ENCODE data around the gene TGM5. TPM values are rescaled to one million over a fixed set of nuclear protein-coding genes. Genes with fewer than 3 reads are reported as not detected.
"Not testable (repeated sequence)": the region's sequence is repeated elsewhere in the genome, so short reads cannot be mapped to it uniquely, and the experiment has no call there.

The TGM5 gene
- polyA plus RNA-seq, 1 experiment = not detected

DNA sequence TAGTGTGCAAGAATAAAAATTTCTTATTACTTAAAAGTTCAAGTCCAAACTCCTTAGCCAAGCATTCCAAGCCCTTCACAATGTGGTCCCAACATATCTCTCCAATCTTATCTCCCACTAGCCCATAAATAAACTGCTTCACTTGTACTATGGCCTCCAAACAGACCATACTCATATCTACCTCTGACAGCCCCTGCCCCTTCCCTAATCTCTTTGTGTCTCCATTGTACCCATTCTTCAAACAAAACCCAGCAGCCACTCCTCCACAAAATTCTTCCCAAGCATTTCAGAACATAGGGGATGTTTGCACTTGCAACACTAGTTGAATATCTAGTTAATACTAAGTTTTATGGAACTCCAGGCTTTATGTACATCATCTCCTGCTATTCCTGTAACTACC, 33.2 kb upstream of the TGM5 start:
- TF ChIP-seq, protein P1, sequence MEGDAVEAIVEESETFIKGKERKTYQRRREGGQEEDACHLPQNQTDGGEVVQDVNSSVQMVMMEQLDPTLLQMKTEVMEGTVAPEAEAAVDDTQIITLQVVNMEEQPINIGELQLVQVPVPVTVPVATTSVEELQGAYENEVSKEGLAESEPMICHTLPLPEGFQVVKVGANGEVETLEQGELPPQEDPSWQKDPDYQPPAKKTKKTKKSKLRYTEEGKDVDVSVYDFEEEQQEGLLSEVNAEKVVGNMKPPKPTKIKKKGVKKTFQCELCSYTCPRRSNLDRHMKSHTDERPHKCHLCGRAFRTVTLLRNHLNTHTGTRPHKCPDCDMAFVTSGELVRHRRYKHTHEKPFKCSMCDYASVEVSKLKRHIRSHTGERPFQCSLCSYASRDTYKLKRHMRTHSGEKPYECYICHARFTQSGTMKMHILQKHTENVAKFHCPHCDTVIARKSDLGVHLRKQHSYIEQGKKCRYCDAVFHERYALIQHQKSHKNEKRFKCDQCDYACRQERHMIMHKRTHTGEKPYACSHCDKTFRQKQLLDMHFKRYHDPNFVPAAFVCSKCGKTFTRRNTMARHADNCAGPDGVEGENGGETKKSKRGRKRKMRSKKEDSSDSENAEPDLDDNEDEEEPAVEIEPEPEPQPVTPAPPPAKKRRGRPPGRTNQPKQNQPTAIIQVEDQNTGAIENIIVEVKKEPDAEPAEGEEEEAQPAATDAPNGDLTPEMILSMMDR (IDR thresholded peaks at IDR 0.05; ENCODE audit: insufficient read depth, low read depth, low read length) = no peak
- H3K4me3 ChIP-seq (ENCODE audit: low read depth, low read length) = no peak overlapping the region
- POLR2A ChIA-PET = no interaction called here
- H3K27me3 ChIP-seq (ENCODE audit: control insufficient read depth, insufficient read depth, low read length) = peaks cover 17% of the 10 kb centered on the region
- H3K36me3 ChIP-seq (ENCODE audit: control insufficient read depth, insufficient read depth, low read length) = no peaks in the 10 kb centered on the region
- CTCF ChIA-PET = interaction anchor here (1.0 to 2.8 kb wide), 2 partner anchors 14 kb away, joined by 5 to 17 read pairs; no protein-coding TSS in a partner anchor
- DNase-seq (ENCODE audit: low read depth) = no peak

DNA sequence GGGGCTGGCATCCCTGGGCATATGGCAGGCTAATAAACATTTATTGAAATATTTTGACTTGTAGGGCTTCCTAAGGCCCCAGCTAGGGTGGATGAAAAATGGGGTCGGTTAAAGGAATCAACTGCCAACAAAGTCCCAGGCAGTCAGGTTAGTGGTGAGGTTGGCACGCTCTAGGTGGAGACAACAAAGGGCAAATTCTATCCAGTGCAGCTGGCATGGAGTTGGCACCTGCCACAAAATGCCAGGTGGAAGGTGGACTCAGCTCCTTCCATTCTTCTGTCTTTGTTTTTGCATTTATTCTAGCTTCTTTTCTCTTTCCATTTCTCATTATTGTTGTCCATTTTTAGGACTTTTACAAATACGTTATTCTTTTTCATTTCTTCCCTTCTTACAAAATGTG, 32.7 kb upstream of the TGM5 start:
- ChIA-PET POLR2A (no interaction called here), CTCF (interaction anchor here (0.6 to 1.0 kb wide), 2 partner anchors 14 to 103 kb away, joined by 3 to 5 read pairs; no protein-coding TSS in a partner anchor)
- H3K36me3 ChIP-seq (ENCODE audit: control insufficient read depth, insufficient read depth, low read length) = no peaks in the 10 kb centered on the region
- no peak for DNase-seq (ENCODE audit: low read depth)
- H3K27me3 ChIP-seq (ENCODE audit: control insufficient read depth, insufficient read depth, low read length) = peaks cover 19% of the 10 kb centered on the region
- H3K4me3 ChIP-seq (ENCODE audit: low read depth, low read length) = no peak overlapping the region
- TF ChIP-seq, protein P1 (IDR thresholded peaks at IDR 0.05; ENCODE audit: insufficient read depth, low read depth, low read length) = no peak

DNA sequence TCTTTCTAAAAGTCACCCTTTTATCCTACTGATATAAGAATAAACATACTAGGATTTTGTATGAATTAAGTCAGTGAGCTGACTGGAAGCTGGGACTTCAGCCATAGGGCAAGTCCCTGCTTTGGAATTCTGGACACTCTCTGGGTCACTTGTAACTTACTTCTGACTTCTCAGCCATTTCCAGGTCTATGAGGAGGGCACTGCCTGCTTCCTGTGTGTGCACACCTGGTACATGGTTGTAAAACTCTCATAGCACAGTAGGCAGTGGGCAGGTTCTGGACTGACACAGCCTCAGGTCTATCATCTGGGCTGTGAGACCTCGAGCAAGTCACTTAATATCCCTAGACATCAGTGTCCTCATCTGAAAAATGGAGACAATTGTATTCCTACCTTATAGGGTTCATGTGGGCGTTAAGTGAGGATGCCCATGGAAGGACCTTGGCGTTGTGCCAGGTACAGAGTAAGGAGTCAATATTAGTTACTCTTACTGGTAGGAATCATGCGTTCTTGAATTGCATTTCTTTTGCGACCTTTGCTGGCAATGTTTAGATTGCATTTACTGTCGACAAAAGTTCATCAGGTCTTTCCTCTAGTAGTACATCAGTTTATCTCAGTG, 27.5 kb upstream of the TGM5 start:
- H3K27me3 ChIP-seq (ENCODE audit: control insufficient read depth, insufficient read depth, low read length) = peaks cover 23% of the 10 kb centered on the region
- H3K4me3 ChIP-seq (ENCODE audit: low read depth, low read length) = no peak overlapping the region
- ChIA-PET POLR2A (no interaction called here), CTCF (interaction anchor here (2.6 kb wide), 1 partner anchor 8 kb away, joined by 8 read pairs; no protein-coding TSS in a partner anchor)
- TF ChIP-seq, protein P1 (IDR thresholded peaks at IDR 0.05; ENCODE audit: insufficient read depth, low read depth, low read length) = no peak
- H3K36me3 ChIP-seq (ENCODE audit: control insufficient read depth, insufficient read depth, low read length) = no peaks in the 10 kb centered on the region
- no peak for DNase-seq (ENCODE audit: low read depth)

DNA sequence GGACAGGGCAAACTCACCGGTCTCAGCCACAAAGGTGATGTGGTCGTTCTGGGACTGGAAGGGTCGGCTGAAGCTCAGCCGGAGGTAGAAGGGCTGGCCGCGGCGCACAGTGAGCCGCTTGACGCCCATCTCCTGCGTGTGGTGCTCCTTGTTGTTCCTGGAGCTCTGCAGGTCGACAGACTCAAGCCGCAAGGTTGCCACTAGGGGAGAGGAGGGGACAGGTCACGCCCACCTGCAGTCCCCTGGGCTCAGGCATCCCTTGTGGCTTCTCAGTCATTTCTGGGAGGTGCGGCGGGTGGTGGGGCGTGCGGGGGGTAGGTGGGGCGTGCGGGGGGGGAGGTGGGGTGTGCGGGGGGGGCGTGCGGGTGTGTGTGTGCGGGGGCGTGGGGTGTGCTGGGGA, 26.7 kb upstream of the TGM5 start:
- Histone ChIP-seq H3K4me3 (ENCODE audit: low read depth, low read length) (no peak overlapping the region), H3K27me3 (ENCODE audit: control insufficient read depth, insufficient read depth, low read length) (peaks cover 23% of the 10 kb centered on the region), H3K36me3 (ENCODE audit: control insufficient read depth, insufficient read depth, low read length) (no peaks in the 10 kb centered on the region)
- ChIA-PET POLR2A (no interaction called here), CTCF (interaction anchor here (0.9 to 1.2 kb wide), 2 partner anchors 10 to 68 kb away, joined by 3 to 6 read pairs; no protein-coding TSS in a partner anchor)
- TF ChIP-seq, protein P1 (IDR thresholded peaks at IDR 0.05; ENCODE audit: insufficient read depth, low read depth, low read length) = no peak
- no peak for DNase-seq (ENCODE audit: low read depth)

DNA sequence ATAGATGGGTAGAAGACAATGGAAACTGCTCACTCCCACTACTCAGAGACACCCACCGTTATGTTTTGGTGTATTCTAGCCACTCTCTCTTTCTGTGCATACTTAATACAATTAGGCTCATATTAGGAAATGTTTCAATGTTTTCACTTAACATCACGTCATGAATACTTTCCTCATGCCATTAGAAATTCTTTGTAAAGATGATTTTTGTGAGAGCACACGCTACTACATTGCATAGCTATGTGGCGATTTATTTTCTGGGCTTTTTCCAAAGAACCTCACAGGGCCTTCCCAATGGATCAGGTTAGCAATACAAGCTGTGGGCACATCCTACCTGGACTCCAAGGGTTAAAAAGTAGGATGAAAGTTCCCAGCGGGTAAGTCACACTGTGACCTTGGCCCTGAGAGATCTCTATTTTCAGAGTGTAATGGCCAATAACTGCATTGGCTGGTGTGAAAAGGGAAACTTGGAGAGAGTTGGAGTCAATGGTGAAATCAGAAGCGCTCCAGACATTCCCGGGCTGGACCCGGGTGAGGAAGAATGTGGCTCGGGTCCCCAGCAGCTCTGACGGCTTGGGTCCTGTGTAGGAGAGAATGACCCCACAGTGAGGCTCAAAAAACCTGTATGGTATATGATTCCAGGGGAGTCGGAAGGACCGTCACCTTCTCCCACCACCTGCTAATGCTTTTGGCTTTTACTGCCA, 25.8 kb upstream of the TGM5 start:
- ChIA-PET CTCF (interaction anchor here (0.9 to 1.2 kb wide), 2 partner anchors 11 to 67 kb away, joined by 3 to 6 read pairs; no protein-coding TSS in a partner anchor), POLR2A (no interaction called here)
- Histone ChIP-seq H3K27me3 (ENCODE audit: control insufficient read depth, insufficient read depth, low read length) (peaks cover 20% of the 10 kb centered on the region), H3K4me3 (ENCODE audit: low read depth, low read length) (no peak overlapping the region), H3K36me3 (ENCODE audit: control insufficient read depth, insufficient read depth, low read length) (no peaks in the 10 kb centered on the region)
- TF ChIP-seq, protein P1 (IDR thresholded peaks at IDR 0.05; ENCODE audit: insufficient read depth, low read depth, low read length) = no peak
- peak; percentile 31 for DNase-seq (ENCODE audit: low read depth)

DNA sequence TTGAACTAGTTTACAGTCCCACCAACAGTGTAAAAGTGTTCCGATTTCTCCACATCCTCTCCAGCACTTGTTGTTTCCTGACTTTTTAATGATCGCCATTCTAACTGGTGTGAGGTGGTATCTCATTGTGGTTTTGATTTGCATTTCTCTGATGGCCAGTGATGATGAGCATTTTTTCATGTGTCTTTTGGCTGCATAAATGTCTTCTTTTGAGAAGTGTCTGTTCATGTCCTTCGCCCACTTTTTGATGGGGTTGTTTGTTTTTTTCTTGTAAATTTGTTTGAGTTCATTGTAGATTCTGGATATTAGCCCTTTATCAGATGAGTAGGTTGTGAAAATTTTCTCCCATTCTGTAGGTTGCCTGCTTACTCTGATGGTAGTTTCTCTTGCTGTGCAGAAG, 22.9 kb upstream of the TGM5 start:
- not testable (repeated sequence) for DNase-seq (ENCODE audit: low read depth)

More for the DNA sequence above, 22.9 kb upstream of the TGM5 start:
- POLR2A ChIA-PET; H3K4me3 ChIP-seq (ENCODE audit: low read depth, low read length); H3K36me3 ChIP-seq (ENCODE audit: control insufficient read depth, insufficient read depth, low read length): not testable (repeated sequence)
- H3K27me3 ChIP-seq (ENCODE audit: control insufficient read depth, insufficient read depth, low read length) = peaks cover 14% of the 10 kb centered on the region
- CTCF ChIA-PET = interaction anchor here (9.9 kb wide), 1 partner anchor 64 kb away, joined by 127 read pairs; no protein-coding TSS in a partner anchor
